GM18508 (cell line): ENCODE data around the gene MC1R.
"Not testable (repeated sequence)": the region's sequence is repeated elsewhere in the genome, so short reads cannot be mapped to it uniquely, and the experiment has no call there.

ENCODE experiments used
- ATAC-seq: cut with Tn5 transposase; IDR thresholded peaks from one replicate; pipeline ENCODE4 v1.9.1; 2021; ENCODE audit warnings: moderate number of reproducible peaks; ENCODE audit not compliant: insufficient read depth, unreplicated experiment

MC1R gene

DNA sequence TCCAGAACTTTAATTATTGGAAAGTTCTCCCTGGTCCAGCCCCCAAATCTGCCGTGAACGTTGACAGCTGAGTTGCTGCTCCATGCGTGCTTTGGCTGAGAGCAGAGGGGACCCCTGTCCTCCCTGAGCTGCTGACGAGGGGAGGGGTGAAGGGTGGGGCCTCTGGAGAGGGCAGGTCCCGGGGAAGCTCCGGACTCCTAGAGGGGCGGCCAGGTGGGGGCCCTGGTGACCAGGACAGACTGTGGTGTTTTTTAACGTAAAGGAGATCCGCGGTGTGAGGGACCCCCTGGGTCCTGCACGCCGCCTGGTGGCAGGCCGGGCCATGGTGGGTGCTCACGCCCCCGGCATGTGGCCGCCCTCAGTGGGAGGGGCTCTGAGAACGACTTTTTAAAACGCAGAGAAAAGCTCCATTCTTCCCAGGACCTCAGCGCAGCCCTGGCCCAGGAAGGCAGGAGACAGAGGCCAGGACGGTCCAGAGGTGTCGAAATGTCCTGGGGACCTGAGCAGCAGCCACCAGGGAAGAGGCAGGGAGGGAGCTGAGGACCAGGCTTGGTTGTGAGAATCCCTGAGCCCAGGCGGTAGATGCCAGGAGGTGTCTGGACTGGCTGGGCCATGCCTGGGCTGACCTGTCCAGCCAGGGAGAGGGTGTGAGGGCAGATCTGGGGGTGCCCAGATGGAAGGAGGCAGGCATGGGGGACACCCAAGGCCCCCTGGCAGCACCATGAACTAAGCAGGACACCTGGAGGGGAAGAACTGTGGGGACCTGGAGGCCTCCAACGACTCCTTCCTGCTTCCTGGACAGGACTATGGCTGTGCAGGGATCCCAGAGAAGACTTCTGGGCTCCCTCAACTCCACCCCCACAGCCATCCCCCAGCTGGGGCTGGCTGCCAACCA, at the start of gene MC1R:
Gene MC1R (plus strand): TSS at position 410 of the 895 bp plus-strand sequence. CDS start 397 bp downstream, at position 807.
- ATAC-seq, result no peak

GRCh38 chr16:89869911-89870310, 48.8 kb upstream of the MC1R start:
- no peak for ATAC-seq

DNA sequence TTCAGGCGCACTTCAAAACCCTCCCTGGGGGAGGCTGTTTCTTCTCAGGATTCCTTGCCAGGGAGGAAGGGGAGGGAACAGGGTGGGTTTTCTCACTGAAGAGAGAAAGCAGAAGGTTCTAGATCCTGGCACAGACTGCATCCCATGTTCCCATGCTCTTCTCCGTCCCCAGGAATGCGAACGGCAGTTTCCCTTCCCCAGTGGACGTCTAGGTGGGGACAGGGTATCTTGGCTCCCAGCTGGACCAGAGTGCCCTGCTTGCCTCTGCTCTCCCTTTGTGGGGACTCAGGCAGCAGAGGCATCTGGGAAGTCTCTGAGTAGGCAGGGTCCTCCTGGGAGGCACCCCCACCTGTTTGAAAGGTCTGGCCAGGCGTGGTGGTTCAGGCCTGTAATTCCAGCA, 48.2 kb upstream of the MC1R start:
- ATAC-seq, result no peak

- ATAC-seq, result no peak
Measured at GRCh38 chr16:89871895-89872294, 46.8 kb upstream of the MC1R start.

DNA sequence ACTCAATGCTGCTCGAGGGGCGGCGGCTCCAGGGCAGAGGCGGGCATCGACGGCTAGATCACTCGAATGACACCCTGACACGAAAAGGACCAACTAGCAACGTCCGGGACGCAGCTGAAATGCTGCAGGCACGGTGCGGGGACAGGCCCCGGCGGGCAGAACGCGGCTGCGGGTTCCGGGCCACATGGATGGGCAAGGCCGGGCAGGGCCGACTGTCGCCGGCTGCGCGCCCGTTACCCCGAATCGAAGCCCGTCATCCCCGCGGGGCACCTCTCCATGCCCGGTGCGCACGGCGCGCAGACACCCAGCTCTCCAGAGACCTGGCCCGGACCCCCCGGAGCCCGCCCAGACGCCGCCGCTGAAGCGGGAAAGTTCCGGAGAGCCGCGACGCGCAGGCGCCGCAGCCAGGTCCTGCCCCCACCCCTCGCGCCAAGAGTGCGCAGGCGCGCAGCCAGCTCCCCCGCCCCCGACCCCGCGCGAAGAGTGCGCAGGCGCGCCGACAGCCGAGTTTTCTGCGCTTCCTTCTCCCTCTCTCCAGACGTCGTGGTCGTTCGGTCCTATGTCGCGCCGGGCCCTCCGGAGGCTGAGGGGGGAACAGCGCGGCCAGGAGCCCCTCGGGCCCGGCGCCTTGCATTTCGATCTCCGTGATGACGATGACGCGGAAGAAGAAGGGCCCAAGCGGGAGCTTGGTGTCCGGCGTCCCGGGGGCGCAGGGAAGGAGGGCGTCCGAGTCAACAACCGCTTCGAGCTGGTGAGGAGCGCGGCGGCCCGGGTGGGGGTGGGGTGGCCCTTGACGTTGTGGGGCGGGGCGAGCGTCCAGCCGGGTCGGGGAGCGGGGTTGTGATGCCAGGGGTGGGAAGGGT, 45.3 kb upstream of the MC1R start, which contains the start of gene TCF25:
Gene TCF25 (plus strand): TSS at position 484 of the 863 bp plus-strand sequence. CDS start 76 bp downstream, at position 560.
- ATAC-seq, result no peak

DNA sequence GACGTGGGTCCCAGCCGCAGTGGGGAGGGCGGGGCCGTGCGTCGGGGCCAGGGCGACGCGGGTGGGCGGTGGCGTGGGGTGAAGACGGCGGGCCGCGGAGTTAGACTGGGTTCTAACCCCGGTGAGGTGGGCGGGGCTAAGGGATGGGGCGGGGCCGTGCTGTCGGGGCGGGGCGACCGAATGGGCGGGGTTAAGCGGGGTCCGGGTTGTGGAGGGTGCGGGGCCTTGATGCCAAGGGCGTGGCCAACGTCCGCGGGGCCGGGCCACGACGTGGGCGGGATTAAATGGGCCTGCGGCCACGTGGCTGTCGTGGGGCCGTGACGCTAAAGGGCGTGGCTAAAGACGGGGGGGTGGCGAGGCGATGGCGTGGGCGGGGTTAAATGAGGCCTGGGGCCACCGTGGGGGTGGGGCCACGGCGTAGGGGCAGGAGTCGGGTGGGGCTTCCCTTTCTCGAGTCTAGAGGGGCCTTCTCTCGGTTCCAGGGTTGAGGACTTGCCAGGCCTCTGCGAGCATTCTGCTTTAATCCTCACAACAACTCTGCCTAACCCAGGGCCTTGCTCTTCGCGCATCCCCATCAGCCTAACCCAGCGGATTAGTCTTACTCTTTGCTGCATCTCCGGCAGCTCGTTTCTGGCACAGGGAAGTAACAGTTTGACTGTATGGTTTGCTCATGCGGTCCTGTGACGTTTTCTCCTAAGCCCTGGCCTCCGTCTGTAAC, 44.5 kb upstream of the MC1R start:
- no peak for ATAC-seq

- ATAC-seq, result not testable (repeated sequence)
Measured at GRCh38 chr16:89879123-89879522, 39.5 kb upstream of the MC1R start.

GRCh38 chr16:89880477-89881367, 37.9 kb upstream of the MC1R start:
- ATAC-seq, result no peak

GRCh38 chr16:89881368-89881730, 37.3 kb upstream of the MC1R start:
- no peak for ATAC-seq

- ATAC-seq, result no peak
Measured at GRCh38 chr16:89883346-89884040, 35.2 kb upstream of the MC1R start.

DNA sequence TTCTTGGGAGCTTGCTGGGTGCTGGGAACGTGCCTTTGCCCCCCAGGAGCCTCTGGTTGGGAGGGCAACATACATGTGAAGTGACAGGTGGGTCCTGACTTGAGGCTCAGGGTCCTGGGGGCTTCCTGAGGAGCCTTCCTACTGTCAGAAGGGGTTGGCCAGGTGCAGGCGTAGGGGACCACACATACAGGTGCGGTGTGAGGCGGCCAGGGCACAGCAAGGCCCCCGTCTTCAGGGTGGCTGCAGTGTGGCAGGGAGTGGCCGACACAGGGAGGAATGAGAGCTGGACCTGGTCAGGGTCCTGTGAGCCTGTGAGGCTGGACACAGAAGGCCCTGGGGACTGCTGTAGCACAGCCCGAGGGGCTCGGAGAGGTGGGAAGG, 34.6 kb upstream of the MC1R start:
- ATAC-seq, result no peak

DNA sequence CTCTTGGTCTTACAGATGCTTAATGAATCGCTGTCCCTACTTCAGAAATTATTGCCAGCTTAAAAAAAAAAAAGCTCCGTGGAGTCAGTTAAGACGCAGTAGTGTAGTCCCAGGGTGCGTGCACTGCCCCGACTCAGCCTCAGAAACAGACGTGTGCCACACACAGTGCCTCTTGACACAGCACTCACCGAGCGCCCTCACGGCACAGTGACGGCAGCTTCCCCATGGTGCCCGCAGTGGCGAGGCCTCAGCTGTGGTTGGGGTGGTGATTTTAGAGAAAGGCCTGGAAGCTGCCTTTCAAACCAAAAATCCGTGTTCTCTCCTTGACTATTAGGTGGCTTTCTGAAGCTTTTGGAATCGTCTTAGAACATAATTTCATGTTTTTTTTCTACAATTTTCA, 31.4 kb upstream of the MC1R start:
- no peak for ATAC-seq

DNA sequence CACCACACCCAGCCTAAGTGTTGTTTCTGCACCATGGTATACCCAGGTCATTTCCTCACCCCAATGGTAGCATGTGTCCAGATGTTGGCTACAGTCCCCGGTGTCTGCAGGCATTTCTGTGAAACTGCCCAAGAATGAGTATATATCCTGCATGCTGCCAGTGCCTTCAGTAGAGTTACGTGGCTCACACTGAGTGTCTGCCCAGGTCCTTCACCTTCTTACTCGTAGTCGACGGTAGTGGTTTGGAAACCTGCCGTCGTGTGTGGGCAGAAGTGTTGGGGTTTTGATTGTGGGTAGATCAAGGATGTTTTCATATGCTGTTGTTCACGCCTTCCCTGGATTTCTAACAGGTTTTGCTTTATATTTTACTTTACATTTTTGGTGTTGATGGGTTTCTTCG, 28.5 kb upstream of the MC1R start:
- no peak for ATAC-seq

- no peak for ATAC-seq
Measured at GRCh38 chr16:89890886-89891657, 27.6 kb upstream of the MC1R start.

DNA sequence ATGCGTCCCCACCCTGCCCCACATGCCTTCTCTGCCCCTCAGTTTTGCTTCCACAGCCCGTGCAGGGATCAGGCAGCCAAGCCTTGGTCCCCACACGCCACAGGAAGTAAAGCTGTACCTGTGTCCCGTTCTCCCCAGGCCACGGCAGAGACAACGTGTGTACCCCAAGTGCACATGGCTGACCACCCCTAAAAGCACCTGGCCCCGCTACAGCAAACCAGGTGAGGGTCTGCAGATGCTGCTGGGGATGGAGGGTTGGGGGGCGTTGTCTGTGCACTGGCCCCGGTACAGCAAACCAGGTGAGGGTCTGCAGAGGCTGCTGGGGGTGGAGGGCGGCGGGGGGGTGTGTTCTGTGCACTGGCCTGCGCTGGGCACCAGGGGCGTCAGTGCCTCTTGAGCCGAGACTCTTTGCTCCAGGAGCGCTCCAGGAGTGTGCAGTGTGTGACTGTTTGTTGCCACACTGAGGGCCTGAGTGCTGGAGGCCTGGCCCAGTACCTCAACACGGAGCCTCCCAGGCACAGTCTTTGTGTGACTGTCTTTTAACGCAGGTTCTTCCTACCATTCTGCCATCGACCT, 26.5 kb upstream of the MC1R start:
- no peak for ATAC-seq

- no peak for ATAC-seq
Measured at GRCh38 chr16:89892635-89893034, 26.0 kb upstream of the MC1R start.

DNA sequence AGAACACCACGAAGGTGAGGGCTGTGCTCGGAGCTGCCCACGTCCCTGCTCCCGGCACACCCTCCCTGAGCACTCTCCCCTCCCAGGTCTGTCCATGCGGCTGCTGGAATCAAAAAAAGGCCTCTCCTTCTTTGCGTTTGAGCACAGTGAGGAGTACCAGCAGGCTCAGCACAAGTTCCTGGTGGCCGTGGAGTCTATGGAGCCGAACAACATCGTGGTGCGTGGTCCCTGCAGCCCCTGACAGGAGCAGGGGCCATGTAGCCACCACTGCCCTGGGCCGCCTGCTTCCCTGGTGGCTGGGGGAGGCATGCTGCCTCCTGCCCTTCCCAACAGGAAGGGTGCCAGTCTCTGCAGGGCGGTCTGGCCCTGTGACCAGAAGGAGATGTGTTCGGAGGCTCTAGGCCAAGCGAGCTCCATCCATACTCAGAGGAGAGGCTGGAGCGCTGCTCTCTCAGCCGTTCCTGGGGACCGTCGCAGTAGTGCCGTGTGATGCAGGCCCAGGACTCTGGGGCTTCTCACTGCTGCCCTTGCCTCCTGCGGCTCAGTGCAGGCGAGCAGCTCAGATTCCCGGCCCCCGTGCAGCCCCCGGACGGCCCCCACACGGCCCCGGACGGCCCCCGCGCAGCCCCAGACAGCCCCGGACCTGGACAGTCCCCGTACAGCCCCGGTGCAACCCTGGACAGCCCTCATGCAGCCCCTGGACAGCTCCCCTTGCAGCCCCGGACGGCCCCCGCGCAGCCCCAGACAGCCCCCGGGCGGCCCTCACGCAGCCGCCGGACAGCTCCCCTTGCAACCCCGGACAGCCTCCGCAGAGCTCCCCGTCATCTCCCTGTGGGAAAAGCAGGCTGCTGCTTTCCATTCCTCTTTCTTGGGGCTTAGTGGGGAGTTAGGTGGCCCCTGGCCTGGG, 24.8 kb upstream of the MC1R start:
- ATAC-seq, result no peak
